Measurements from ENCODE around the gene PRR22. TPM values are rescaled to one million over a fixed set of nuclear protein-coding genes. Genes with fewer than 3 reads are reported as not detected.

PRR22 gene
- total RNA-seq, 1 donor, result 0.36 TPM

- Histone ChIP-seq H3K4me2 (ENCODE audit: insufficient read depth, low read length) (no peak overlapping the region), H3K9me3 (ENCODE audit: low read depth, low read length) (no peaks in the 10 kb centered on the region), H3K27ac (ENCODE audit: low read depth, low read length) (no peak overlapping the region), H3K4me3 (ENCODE audit: insufficient read depth, low read length) (no peak overlapping the region), H2AFZ (ENCODE audit: low read length) (no peak overlapping the region), H3K27me3 (ENCODE audit: insufficient read depth, low read length) (peaks cover 16% of the 10 kb centered on the region), H3K4me1 (ENCODE audit: insufficient read depth, low read length) (peaks cover 5% of the 10 kb centered on the region), H3K79me2 (ENCODE audit: insufficient read depth, low read length) (no peaks in the 10 kb centered on the region), H4K20me1 (ENCODE audit: insufficient read depth, low read length) (no peaks in the 10 kb centered on the region), H3K36me3 (ENCODE audit: insufficient read depth, low read length) (no peaks in the 10 kb centered on the region)
- TF ChIP-seq, protein P1, sequence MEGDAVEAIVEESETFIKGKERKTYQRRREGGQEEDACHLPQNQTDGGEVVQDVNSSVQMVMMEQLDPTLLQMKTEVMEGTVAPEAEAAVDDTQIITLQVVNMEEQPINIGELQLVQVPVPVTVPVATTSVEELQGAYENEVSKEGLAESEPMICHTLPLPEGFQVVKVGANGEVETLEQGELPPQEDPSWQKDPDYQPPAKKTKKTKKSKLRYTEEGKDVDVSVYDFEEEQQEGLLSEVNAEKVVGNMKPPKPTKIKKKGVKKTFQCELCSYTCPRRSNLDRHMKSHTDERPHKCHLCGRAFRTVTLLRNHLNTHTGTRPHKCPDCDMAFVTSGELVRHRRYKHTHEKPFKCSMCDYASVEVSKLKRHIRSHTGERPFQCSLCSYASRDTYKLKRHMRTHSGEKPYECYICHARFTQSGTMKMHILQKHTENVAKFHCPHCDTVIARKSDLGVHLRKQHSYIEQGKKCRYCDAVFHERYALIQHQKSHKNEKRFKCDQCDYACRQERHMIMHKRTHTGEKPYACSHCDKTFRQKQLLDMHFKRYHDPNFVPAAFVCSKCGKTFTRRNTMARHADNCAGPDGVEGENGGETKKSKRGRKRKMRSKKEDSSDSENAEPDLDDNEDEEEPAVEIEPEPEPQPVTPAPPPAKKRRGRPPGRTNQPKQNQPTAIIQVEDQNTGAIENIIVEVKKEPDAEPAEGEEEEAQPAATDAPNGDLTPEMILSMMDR (IDR thresholded peaks at IDR 0.05; ENCODE audit: extremely low read depth, low read depth, low read length), result no peak
- no peak for DNase-seq (ENCODE audit: insufficient read length, low spot score, missing footprints)
These were observed 16.1 kb upstream of the PRR22 start for GRCh38 chr19:5800361-5801270.

- Histone ChIP-seq H4K20me1 (ENCODE audit: insufficient read depth, low read length) (no peaks in the 10 kb centered on the region), H3K79me2 (ENCODE audit: insufficient read depth, low read length) (no peaks in the 10 kb centered on the region), H3K36me3 (ENCODE audit: insufficient read depth, low read length) (no peaks in the 10 kb centered on the region), H3K4me2 (ENCODE audit: insufficient read depth, low read length) (no peak overlapping the region), H3K9me3 (ENCODE audit: low read depth, low read length) (no peaks in the 10 kb centered on the region), H3K4me1 (ENCODE audit: insufficient read depth, low read length) (peaks cover 5% of the 10 kb centered on the region), H3K27me3 (ENCODE audit: insufficient read depth, low read length) (peaks cover 11% of the 10 kb centered on the region), H3K27ac (ENCODE audit: low read depth, low read length) (no peak overlapping the region), H2AFZ (ENCODE audit: low read length) (no peak overlapping the region), H3K4me3 (ENCODE audit: insufficient read depth, low read length) (no peak overlapping the region)
- DNase-seq (ENCODE audit: insufficient read length, low spot score, missing footprints), result no peak
- TF ChIP-seq, protein P1 (IDR thresholded peaks at IDR 0.05; ENCODE audit: extremely low read depth, low read depth, low read length), result no peak
These were observed 15.0 kb upstream of the PRR22 start for GRCh38 chr19:5799247-5800241.

DNA sequence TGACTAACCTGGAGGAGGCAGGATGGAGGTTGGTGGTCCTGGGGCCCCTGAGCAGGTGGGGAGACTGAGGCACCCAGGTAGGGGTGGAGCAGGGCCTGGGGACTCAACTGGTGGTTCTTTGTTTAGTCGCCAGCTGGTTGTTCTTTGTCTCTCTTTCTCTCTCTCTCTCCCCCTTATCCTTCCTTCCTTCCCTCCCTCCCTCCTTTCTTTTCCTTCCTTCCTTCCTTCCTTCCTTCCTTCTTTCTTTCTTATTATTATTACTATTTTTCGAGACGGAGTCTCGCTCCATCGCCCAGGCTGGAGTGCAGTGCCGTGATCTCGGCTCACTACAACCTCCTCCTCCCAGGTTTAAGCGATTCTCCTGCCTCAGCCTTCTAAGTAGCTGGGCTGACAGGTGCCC lies 13.7 kb upstream of the PRR22 start:
- no peaks in the 10 kb centered on the region for H3K9me3 ChIP-seq (ENCODE audit: low read depth, low read length)
- TF ChIP-seq, protein P1 (IDR thresholded peaks at IDR 0.05; ENCODE audit: extremely low read depth, low read depth, low read length), result no peak
- H3K4me1 ChIP-seq (ENCODE audit: insufficient read depth, low read length), result no peaks in the 10 kb centered on the region
- peaks cover 6% of the 10 kb centered on the region for H3K27me3 ChIP-seq (ENCODE audit: insufficient read depth, low read length)
- H3K27ac ChIP-seq (ENCODE audit: low read depth, low read length), result no peak overlapping the region
- no peak overlapping the region for H3K4me3 ChIP-seq (ENCODE audit: insufficient read depth, low read length)
- no peaks in the 10 kb centered on the region for H4K20me1 ChIP-seq (ENCODE audit: insufficient read depth, low read length)
- H3K79me2 ChIP-seq (ENCODE audit: insufficient read depth, low read length), result no peaks in the 10 kb centered on the region
- DNase-seq (ENCODE audit: insufficient read length, low spot score, missing footprints), result no peak
- H3K4me2 ChIP-seq (ENCODE audit: insufficient read depth, low read length), result no peak overlapping the region
- no peaks in the 10 kb centered on the region for H3K36me3 ChIP-seq (ENCODE audit: insufficient read depth, low read length)
- no peak overlapping the region for H2AFZ ChIP-seq (ENCODE audit: low read length)

All from osteoblast (primary cell).